IMR-90 (cell line): ENCODE data around the gene BASP1. TPM values are rescaled to one million over a fixed set of nuclear protein-coding genes. Genes with fewer than 3 reads are reported as not detected.
A peak's percentile ranks its signal among the peaks of the same experiment; 100 is the strongest.

Experiments
- ATAC-seq: fragments of 200-7000 bp; cut with Tn5 transposase; 2 replicates; pipeline ENCODE4 v1.9.1; 2020; ENCODE audit warnings: low read depth, mild to moderate bottlenecking, moderate library complexity
- BruUV-seq: library from RNA; stranded (reverse); fragments of 400-500 nt; replicated peaks from 2 replicates; lab custom pipeline; 2021; lab: Mats Ljungman, UMichigan
- CTCF ChIA-PET: fragments of 300-600 bp; formaldehyde crosslinking; extraction: SDS; loops from one replicate; lab custom pipeline; 2021; ENCODE audit warnings: antibody characterized with exemption; lab: Yijun Ruan, JAX
- POLR2A ChIA-PET: fragments of 300-600 bp; sonication (Branson Sonifier 250); formaldehyde crosslinking; loops from one replicate; lab custom pipeline; 2022; ENCODE audit warnings: antibody characterized with exemption; ENCODE audit not compliant: unreplicated experiment; lab: Charles Lee
- DNase-seq: peaks from one replicate; pipeline ENCODE4 v3.0.0; 2013
- H2AFZ ChIP-seq: replicated peaks from 2 replicates; pipeline ENCODE3; 2013; ENCODE audit warnings: low read length, mild to moderate bottlenecking; ENCODE audit not compliant: poor library complexity
- H2AK5ac ChIP-seq: 2 replicates; pipeline ENCODE4 v1.6.1; 2013; ENCODE audit warnings: low read depth, low read length, inconsistent platforms
- H2AK9ac ChIP-seq: replicated peaks from 2 replicates; pipeline ENCODE3; 2013; ENCODE audit warnings: mild to moderate bottlenecking, low read depth, low read length, moderate library complexity; ENCODE audit not compliant: poor library complexity
- H2BK120ac ChIP-seq: 2 replicates; pipeline ENCODE4 v1.6.1; 2013; ENCODE audit warnings: low read depth, low read length, inconsistent platforms
- H2BK15ac ChIP-seq: 3 replicates; pipeline ENCODE4 v1.6.1; 2013; ENCODE audit warnings: low read depth, low read length, inconsistent platforms
- H2BK20ac ChIP-seq: 2 replicates; pipeline ENCODE4 v1.6.1; 2013; ENCODE audit warnings: low read depth, mild to moderate bottlenecking, inconsistent platforms, low read length, moderate library complexity
- H2BK5ac ChIP-seq: 2 replicates; pipeline ENCODE4 v1.6.1; 2013; ENCODE audit warnings: mild to moderate bottlenecking, low read depth, low read length, inconsistent platforms; ENCODE audit not compliant: poor library complexity, severe bottlenecking
- H3K14ac ChIP-seq: replicated peaks from 2 replicates; pipeline ENCODE4 v1.6.1; 2013; ENCODE audit warnings: low read depth, low read length, inconsistent platforms
- H3K18ac ChIP-seq: 2 replicates; pipeline ENCODE4 v1.6.1; 2013; ENCODE audit warnings: low read depth, low read length, control low read depth
- H3K23ac ChIP-seq: 2 replicates; pipeline ENCODE4 v1.6.1; 2013; ENCODE audit warnings: low read depth, low read length, inconsistent platforms
- H3K27ac ChIP-seq: 2 replicates; pipeline ENCODE4 v1.5.1; 2013; ENCODE audit warnings: mild to moderate bottlenecking, control low read depth, low read length; ENCODE audit not compliant: insufficient read depth
- H3K27me3 ChIP-seq: 2 replicates; pipeline ENCODE4 v1.6.1; 2013; ENCODE audit warnings: low read length; ENCODE audit not compliant: control insufficient read depth, insufficient read depth
- H3K36me3 ChIP-seq: 2 replicates; pipeline ENCODE4 v1.6.1; 2013; ENCODE audit warnings: low read length, mixed read lengths; ENCODE audit not compliant: control insufficient read depth, insufficient read depth
- H3K4ac ChIP-seq: 2 replicates; pipeline ENCODE4 v1.6.1; 2013; ENCODE audit warnings: low read depth, low read length, inconsistent platforms
- H3K4me1 ChIP-seq: 2 replicates; pipeline ENCODE4 v1.6.1; 2013; ENCODE audit warnings: low read length, mixed read lengths; ENCODE audit not compliant: control insufficient read depth, insufficient read depth
- H3K4me2 ChIP-seq: 2 replicates; pipeline ENCODE4 v1.6.1; 2013; ENCODE audit warnings: low read depth, mild to moderate bottlenecking, control low read depth, low read length, moderate library complexity
- H3K4me3 ChIP-seq: 2 replicates; pipeline ENCODE4 v1.5.1; 2013; ENCODE audit warnings: low read depth, mild to moderate bottlenecking, control low read depth, low read length, moderate library complexity; ENCODE audit not compliant: insufficient read depth
- H3K56ac ChIP-seq: 2 replicates; pipeline ENCODE4 v1.6.1; 2013; ENCODE audit warnings: low read length, inconsistent platforms; ENCODE audit not compliant: insufficient read depth; ENCODE audit errors: extremely low read depth
- H3K79me1 ChIP-seq, 2 experiments: 2 replicates each; pipeline ENCODE4 v1.6.1; 2013; ENCODE audit warnings: low read length in 2 of 2, inconsistent platforms in 1 of 2, low read depth in 1 of 2
- H3K9ac ChIP-seq: 2 replicates; pipeline ENCODE4 v1.6.1; 2013; ENCODE audit warnings: low read depth, low read length, control low read depth
- H3K9me1 ChIP-seq: 2 replicates; pipeline ENCODE4 v1.6.1; 2013; ENCODE audit warnings: low read length, inconsistent platforms; ENCODE audit not compliant: insufficient read depth
- H3K9me3 ChIP-seq: 2 replicates; pipeline ENCODE4 v1.6.1; 2013; ENCODE audit warnings: low read length; ENCODE audit not compliant: control insufficient read depth, insufficient read depth
- H4K20me1 ChIP-seq: 2 replicates; pipeline ENCODE4 v1.6.1; 2013; ENCODE audit warnings: low read length, inconsistent platforms; ENCODE audit not compliant: insufficient read depth
- H4K5ac ChIP-seq: 2 replicates; pipeline ENCODE4 v1.6.1; 2013; ENCODE audit warnings: mild to moderate bottlenecking, low read depth, low read length, control low read depth
- H4K8ac ChIP-seq, 2 experiments: 2 replicates each; pipeline ENCODE4 v1.6.1; 2013; ENCODE audit warnings: low read depth in 2 of 2, low read length in 2 of 2, control low read depth in 1 of 2, inconsistent platforms in 1 of 2
- H4K91ac ChIP-seq: 2 replicates; pipeline ENCODE4 v1.6.1; 2013; ENCODE audit warnings: low read depth, low read length, inconsistent platforms; ENCODE audit not compliant: insufficient read depth
- BHLHE40 ChIP-seq: fragments of 150-350 bp; IDR thresholded peaks from 2 replicates; pipeline ENCODE4 v1.6.1; 2016; ENCODE audit warnings: mild to moderate bottlenecking, low read depth, low read length
- CEBPB ChIP-seq: IDR thresholded peaks from 2 replicates; pipeline ENCODE4 v1.6.1; 2012; ENCODE audit warnings: low read depth, low read length, improper control_type of control experiment
- FOS ChIP-seq: fragments of 150-350 bp; IDR thresholded peaks from 2 replicates; pipeline ENCODE4 v1.6.1; 2016; ENCODE audit warnings: low read depth, low read length
- MAFK ChIP-seq: IDR thresholded peaks from 2 replicates; pipeline ENCODE4 v1.6.1; 2012; ENCODE audit warnings: low read depth, low read length, improper control_type of control experiment
- MXI1 ChIP-seq: IDR thresholded peaks from 2 replicates; pipeline ENCODE4 v1.6.1; 2012; ENCODE audit warnings: low read depth, mild to moderate bottlenecking, low read length, moderate library complexity, borderline replicate concordance
- POLR2A ChIP-seq: IDR thresholded peaks from 2 replicates; pipeline ENCODE4 v1.6.1; 2012; ENCODE audit warnings: mild to moderate bottlenecking, low read depth, low read length
- RAD21 ChIP-seq: IDR thresholded peaks from 2 replicates; pipeline ENCODE4 v1.6.1; 2012; ENCODE audit warnings: low read length, improper control_type of control experiment
- RCOR1 ChIP-seq: IDR thresholded peaks from 2 replicates; pipeline ENCODE4 v1.6.1; 2012; ENCODE audit warnings: mild to moderate bottlenecking, low read length, improper control_type of control experiment; ENCODE audit not compliant: insufficient replicate concordance
- RFX5 ChIP-seq: IDR thresholded peaks from 2 replicates; pipeline ENCODE4 v1.8.0; 2012; ENCODE audit warnings: low read depth, mild to moderate bottlenecking, low read length, moderate library complexity
- SMC3 ChIP-seq: fragments of 150-350 bp; IDR thresholded peaks from 2 replicates; pipeline ENCODE4 v1.6.1; 2016; ENCODE audit warnings: low read depth, mild to moderate bottlenecking, antibody characterized with exemption, low read length, moderate library complexity
- WGBS, 2 experiments: methylation state at CpG; one replicate each; pipeline versions ENCODE4 v1.1.5 to v1.1.7; 2013; ENCODE audit warnings: missing lambda C conversion rate in 2 of 2; ENCODE audit not compliant: insufficient read length in 1 of 2; ENCODE audit errors: extremely low coverage in 2 of 2; 5-methylcytosine and 5-hydroxymethylcytosine counted together
- dilution Hi-C: fragments of 300-500 bp; cut with HindIII; formaldehyde crosslinking; loops from one replicate; pipeline ENCODE4 v1.14.3; 2018; ENCODE audit warnings: low sequenced_read_pairs; ENCODE audit not compliant: unreplicated experiment
- in situ Hi-C: fragments of 300-500 bp; cut with MboI; formaldehyde crosslinking; loops from 3 replicates; pipeline ENCODE4 v1.14.3; 2019; ENCODE audit warnings: low sequenced_read_pairs, inconsistent platforms, mixed read lengths
- intact Hi-C: fragments of 100-400 bp; cut with micrococcal nuclease; formaldehyde crosslinking; loops from 2 replicates; pipeline ENCODE4 v1.10.0; 2022
- polyA plus RNA-seq, 3 experiments: library from polyadenylated mRNA; depleted of rRNA; stranded (reverse); fragments of >200 nt; gene quantifications; 2 replicates each; pipeline ENCODE4 v1.2.3, GENCODE V29; 2012; ENCODE audit warnings: low replicate concordance in 1 of 3
- total RNA-seq: library from RNA; depleted of rRNA; stranded (reverse); fragments of >200 nt; gene quantifications from 2 replicates; pipeline ENCODE4 v1.2.3, GENCODE V29; 2012
- TF ChIP-seq, protein P1 (sequence below): conservative IDR thresholded peaks from 2 replicates; pipeline ENCODE4 v1.5.1; 2012; ENCODE audit warnings: mild to moderate bottlenecking, low read depth, low read length, improper control_type of control experiment
- TF ChIP-seq, protein P2 (sequence below): fragments of 150-350 bp; IDR thresholded peaks from 2 replicates; pipeline ENCODE4 v1.6.1; 2016; ENCODE audit warnings: low read depth, mild to moderate bottlenecking, low read length, moderate library complexity, borderline replicate concordance
- TF ChIP-seq, protein P3 (sequence below): fragments of 150-350 bp; IDR thresholded peaks from 2 replicates; pipeline ENCODE4 v1.6.1; 2017; ENCODE audit warnings: mild to moderate bottlenecking, antibody characterized with exemption, low read length, low read depth

Gene BASP1
- total and polyA plus RNA-seq, 2 of the 4 experiments (the other 2 are of a cell fraction), result 39.6 to 103 TPM

DNA sequence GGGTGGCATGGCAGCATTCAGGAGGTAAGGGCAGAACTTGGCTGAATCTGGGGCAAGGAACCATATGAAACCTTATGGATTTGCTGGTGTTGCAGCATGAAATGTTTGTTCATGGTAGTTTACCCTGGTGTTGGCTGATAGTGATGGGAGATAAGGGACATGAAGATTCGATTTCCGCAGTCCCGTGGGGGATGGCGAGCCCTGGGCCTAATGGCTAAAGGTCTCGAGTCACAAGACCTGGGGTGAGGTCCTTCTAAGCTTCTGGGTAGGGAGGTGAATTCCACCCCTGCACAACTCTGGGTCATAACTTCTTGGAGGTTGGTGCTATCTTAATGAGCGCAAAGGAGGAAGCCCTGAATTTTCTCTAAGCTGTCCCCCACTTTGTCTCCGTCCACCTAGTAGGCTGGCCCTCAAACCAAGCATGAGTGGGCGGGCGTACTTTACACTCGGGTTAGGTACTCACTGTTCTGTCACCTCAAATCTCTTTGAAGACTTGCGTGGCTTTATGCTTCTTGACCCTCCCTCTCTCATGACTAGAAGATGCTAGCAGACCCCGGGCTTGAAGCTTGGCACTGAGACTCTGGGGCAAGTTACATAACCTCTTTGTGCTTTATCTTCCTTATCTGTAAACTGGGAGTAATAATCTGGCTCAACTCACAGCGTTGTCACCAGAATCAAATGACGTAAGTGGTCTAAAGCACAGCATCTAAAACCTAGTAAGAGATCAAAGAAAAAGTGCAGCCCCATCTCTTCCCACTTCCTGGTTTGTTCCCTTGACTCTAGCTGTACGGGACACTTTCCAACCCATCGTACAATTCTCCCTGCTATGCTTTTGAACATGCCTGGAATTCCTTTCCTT is 72.5 kb downstream of the BASP1 start:
- no peaks in the 10 kb centered on the region for H3K36me3 ChIP-seq
- no peak overlapping the region for H3K23ac ChIP-seq
- ATAC-seq (peak; percentile 93), DNase-seq (peak; percentile 75)
- no peak overlapping the region; the same call in 1 of the 2 replicates for H4K5ac ChIP-seq
- H2AK9ac ChIP-seq, result peak overlapping the region; percentile 17
- in situ Hi-C loops (no loop called here), dilution Hi-C loops (no loop called here), intact Hi-C loops (loop anchor here (10.0 kb wide), 2 partner anchors 355 to 825 kb away; no protein-coding TSS in a partner anchor)
- H3K4me1 ChIP-seq, result peaks cover 4% of the 10 kb centered on the region
- no peak overlapping the region for H2BK20ac ChIP-seq
- H4K20me1 ChIP-seq, result no peaks in the 10 kb centered on the region
- no peaks in the 10 kb centered on the region for H3K9me3 ChIP-seq
- no peak overlapping the region for H4K91ac ChIP-seq
- H3K9ac ChIP-seq, result no peak overlapping the region
- 0 out of 2 replicates have a peak, but pooled peaks cover 3% of the 10 kb centered on the region for H3K9me1 ChIP-seq
- ChIA-PET POLR2A (no interaction called here), CTCF (interaction anchor here (0.8 kb wide), 1 partner anchor 23 kb away, joined by 3 read pairs; no protein-coding TSS in a partner anchor)
- TF ChIP-seq, protein P1, sequence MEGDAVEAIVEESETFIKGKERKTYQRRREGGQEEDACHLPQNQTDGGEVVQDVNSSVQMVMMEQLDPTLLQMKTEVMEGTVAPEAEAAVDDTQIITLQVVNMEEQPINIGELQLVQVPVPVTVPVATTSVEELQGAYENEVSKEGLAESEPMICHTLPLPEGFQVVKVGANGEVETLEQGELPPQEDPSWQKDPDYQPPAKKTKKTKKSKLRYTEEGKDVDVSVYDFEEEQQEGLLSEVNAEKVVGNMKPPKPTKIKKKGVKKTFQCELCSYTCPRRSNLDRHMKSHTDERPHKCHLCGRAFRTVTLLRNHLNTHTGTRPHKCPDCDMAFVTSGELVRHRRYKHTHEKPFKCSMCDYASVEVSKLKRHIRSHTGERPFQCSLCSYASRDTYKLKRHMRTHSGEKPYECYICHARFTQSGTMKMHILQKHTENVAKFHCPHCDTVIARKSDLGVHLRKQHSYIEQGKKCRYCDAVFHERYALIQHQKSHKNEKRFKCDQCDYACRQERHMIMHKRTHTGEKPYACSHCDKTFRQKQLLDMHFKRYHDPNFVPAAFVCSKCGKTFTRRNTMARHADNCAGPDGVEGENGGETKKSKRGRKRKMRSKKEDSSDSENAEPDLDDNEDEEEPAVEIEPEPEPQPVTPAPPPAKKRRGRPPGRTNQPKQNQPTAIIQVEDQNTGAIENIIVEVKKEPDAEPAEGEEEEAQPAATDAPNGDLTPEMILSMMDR, result no peak
- TF ChIP-seq, protein P2, sequence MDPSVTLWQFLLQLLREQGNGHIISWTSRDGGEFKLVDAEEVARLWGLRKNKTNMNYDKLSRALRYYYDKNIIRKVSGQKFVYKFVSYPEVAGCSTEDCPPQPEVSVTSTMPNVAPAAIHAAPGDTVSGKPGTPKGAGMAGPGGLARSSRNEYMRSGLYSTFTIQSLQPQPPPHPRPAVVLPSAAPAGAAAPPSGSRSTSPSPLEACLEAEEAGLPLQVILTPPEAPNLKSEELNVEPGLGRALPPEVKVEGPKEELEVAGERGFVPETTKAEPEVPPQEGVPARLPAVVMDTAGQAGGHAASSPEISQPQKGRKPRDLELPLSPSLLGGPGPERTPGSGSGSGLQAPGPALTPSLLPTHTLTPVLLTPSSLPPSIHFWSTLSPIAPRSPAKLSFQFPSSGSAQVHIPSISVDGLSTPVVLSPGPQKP, result no peak
- TF ChIP-seq MAFK (no peak), RFX5 (no peak), RCOR1 (no peak), MXI1 (no peak), CEBPB (no peak), RAD21 (no peak), FOS (no peak), POLR2A (no peak), SMC3 (no peak), BHLHE40 (no peak)
- TF ChIP-seq, protein P3, sequence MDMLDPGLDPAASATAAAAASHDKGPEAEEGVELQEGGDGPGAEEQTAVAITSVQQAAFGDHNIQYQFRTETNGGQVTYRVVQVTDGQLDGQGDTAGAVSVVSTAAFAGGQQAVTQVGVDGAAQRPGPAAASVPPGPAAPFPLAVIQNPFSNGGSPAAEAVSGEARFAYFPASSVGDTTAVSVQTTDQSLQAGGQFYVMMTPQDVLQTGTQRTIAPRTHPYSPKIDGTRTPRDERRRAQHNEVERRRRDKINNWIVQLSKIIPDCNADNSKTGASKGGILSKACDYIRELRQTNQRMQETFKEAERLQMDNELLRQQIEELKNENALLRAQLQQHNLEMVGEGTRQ, result no peak
- no peak overlapping the region for H3K4me3 ChIP-seq
- H3K27ac ChIP-seq, result no peak overlapping the region
- peak overlapping the region; percentile 35; the same call in 1 of the 3 replicates for H2BK15ac ChIP-seq
- H3K79me1 ChIP-seq, result no peaks in the 10 kb centered on the region
- H3K18ac ChIP-seq, result peak overlapping the region; percentile 39; the same call in 1 of the 2 replicates
- H2BK5ac ChIP-seq, result no peak overlapping the region
- no peak overlapping the region for H3K14ac ChIP-seq
- H3K4me2 ChIP-seq, result no peak overlapping the region
- H3K4ac ChIP-seq, result peak overlapping the region; percentile 29; the same call in 1 of the 2 replicates
- no peak overlapping the region for H2AK5ac ChIP-seq
- 89% methylated on average over 5 of the region's 16 CpGs; no CpG with 5 or more reads in 1 of the 2 experiments for WGBS, 2 experiments
- H3K27me3 ChIP-seq, result no peaks in the 10 kb centered on the region
- peak overlapping the region; percentile 24 for H2AFZ ChIP-seq
- no peak overlapping the region for H3K56ac ChIP-seq
- BruUV-seq, result no TSS peak
- no peak overlapping the region; the same call in 1 of the 2 replicates for H2BK120ac ChIP-seq
- H4K8ac ChIP-seq, result 0 out of 4 replicates have a peak overlapping the region, but pooled peaks of 1 of the 2 experiments have one; percentile 2
